ENCODE measurements around the gene IYD. TPM values are rescaled to one million over a fixed set of nuclear protein-coding genes. Genes with fewer than 3 reads are reported as not detected.
A peak's percentile ranks its signal among the peaks of the same experiment; 100 is the strongest.

The IYD gene
- total and polyA plus RNA-seq, 2 donors (not counting 1 experiment from before 2014, with no cell fraction given), result not detected

GRCh38 chr6:150377211-150377781, 8.5 kb downstream of the IYD start:
- Histone ChIP-seq H3K9me3 (ENCODE audit: control insufficient read depth, insufficient read depth, low read depth, low read length) (no peaks in the 10 kb centered on the region), H3K4me2 (ENCODE audit: extremely low read depth, insufficient read depth, low read length) (no peak overlapping the region), H3K9ac (ENCODE audit: insufficient read depth, low read length) (no peak overlapping the region), H4K20me1 (ENCODE audit: control insufficient read depth, extremely low read depth, insufficient read depth, low read length) (no peaks in the 10 kb centered on the region), H3K27ac (ENCODE audit: insufficient read depth, low read length) (no peak overlapping the region), H3K36me3 (ENCODE audit: control insufficient read depth, insufficient read depth, low read length) (no peaks in the 10 kb centered on the region), H2AFZ (ENCODE audit: low read length) (no peak overlapping the region), H3K27me3 (ENCODE audit: control insufficient read depth, insufficient read depth, low read length) (no peaks in the 10 kb centered on the region), H3K79me2 (ENCODE audit: control insufficient read depth, insufficient read depth, low read length) (no peaks in the 10 kb centered on the region), H3K4me3 (replicated peaks in 1 of 4; ENCODE audit: control extremely low read depth in 1 of 4, insufficient read depth in 1 of 4, low read depth in 3 of 4, low read length in 4 of 4) (no peak overlapping the region), H3K4me1 (ENCODE audit: control insufficient read depth, extremely low read depth, insufficient read depth, low read length) (no peaks in the 10 kb centered on the region)
- TF ChIP-seq EZH2 (IDR thresholded peaks at IDR 0.05; ENCODE audit: low read length, missing control alignments), result no peak
- DNase-seq (ENCODE audit: low read depth in 2 of 2), result peak in 1 of 2 donors; percentile 47

- H3K36me3 ChIP-seq (ENCODE audit: control insufficient read depth, insufficient read depth, low read length), result no peaks in the 10 kb centered on the region
- H3K4me3 ChIP-seq (replicated peaks in 1 of 4; ENCODE audit: control extremely low read depth in 1 of 4, insufficient read depth in 1 of 4, low read depth in 3 of 4, low read length in 4 of 4), result no peak overlapping the region
- no peak for TF ChIP-seq CTCF (conservative IDR thresholded peaks at IDR 0.05 in 1 of 2, IDR thresholded peaks at IDR 0.05 in 1 of 2; ENCODE audit: low read depth in 1 of 2, low read length in 2 of 2)
- no peak for TF ChIP-seq EZH2 (IDR thresholded peaks at IDR 0.05; ENCODE audit: low read length, missing control alignments)
- no peak overlapping the region for H2AFZ ChIP-seq (ENCODE audit: low read length)
- no peak overlapping the region for H3K27ac ChIP-seq (ENCODE audit: insufficient read depth, low read length)
- peak; percentile 2 to 14 for DNase-seq (ENCODE audit: low read depth in 2 of 2)
- no peaks in the 10 kb centered on the region for H4K20me1 ChIP-seq (ENCODE audit: control insufficient read depth, extremely low read depth, insufficient read depth, low read length)
- no peaks in the 10 kb centered on the region for H3K27me3 ChIP-seq (ENCODE audit: control insufficient read depth, insufficient read depth, low read length)
- no peaks in the 10 kb centered on the region for H3K9me3 ChIP-seq (ENCODE audit: control insufficient read depth, insufficient read depth, low read depth, low read length)
- H3K79me2 ChIP-seq (ENCODE audit: control insufficient read depth, insufficient read depth, low read length), result no peaks in the 10 kb centered on the region
- no peak overlapping the region for H3K9ac ChIP-seq (ENCODE audit: insufficient read depth, low read length)
- H3K4me2 ChIP-seq (ENCODE audit: extremely low read depth, insufficient read depth, low read length), result no peak overlapping the region
- no peaks in the 10 kb centered on the region for H3K4me1 ChIP-seq (ENCODE audit: control insufficient read depth, extremely low read depth, insufficient read depth, low read length)
Observed at GRCh38 chr6:150380256-150380655, 11.4 kb downstream of the IYD start.

GRCh38 chr6:150382171-150382570, 13.4 kb downstream of the IYD start:
- no peaks in the 10 kb centered on the region for H3K27me3 ChIP-seq (ENCODE audit: control insufficient read depth, insufficient read depth, low read length)
- no peak overlapping the region for H3K9ac ChIP-seq (ENCODE audit: insufficient read depth, low read length)
- H3K9me3 ChIP-seq (ENCODE audit: control insufficient read depth, insufficient read depth, low read depth, low read length), result no peaks in the 10 kb centered on the region
- H4K20me1 ChIP-seq (ENCODE audit: control insufficient read depth, extremely low read depth, insufficient read depth, low read length), result no peaks in the 10 kb centered on the region
- H3K27ac ChIP-seq (ENCODE audit: insufficient read depth, low read length), result no peak overlapping the region
- H2AFZ ChIP-seq (ENCODE audit: low read length), result no peak overlapping the region
- no peak overlapping the region for H3K4me2 ChIP-seq (ENCODE audit: extremely low read depth, insufficient read depth, low read length)
- no peaks in the 10 kb centered on the region for H3K79me2 ChIP-seq (ENCODE audit: control insufficient read depth, insufficient read depth, low read length)
- TF ChIP-seq EZH2 (IDR thresholded peaks at IDR 0.05; ENCODE audit: low read length, missing control alignments), result no peak
- no peak for TF ChIP-seq CTCF (conservative IDR thresholded peaks at IDR 0.05 in 1 of 2, IDR thresholded peaks at IDR 0.05 in 1 of 2; ENCODE audit: low read depth in 1 of 2, low read length in 2 of 2)
- H3K4me1 ChIP-seq (ENCODE audit: control insufficient read depth, extremely low read depth, insufficient read depth, low read length), result no peaks in the 10 kb centered on the region
- no peak for DNase-seq (ENCODE audit: low read depth in 2 of 2)
- H3K36me3 ChIP-seq (ENCODE audit: control insufficient read depth, insufficient read depth, low read length), result no peaks in the 10 kb centered on the region
- no peak overlapping the region for H3K4me3 ChIP-seq (replicated peaks in 1 of 4; ENCODE audit: control extremely low read depth in 1 of 4, insufficient read depth in 1 of 4, low read depth in 3 of 4, low read length in 4 of 4)

Measured in fibroblast of lung (primary cell).